ENCODE data around the gene NOTO. TPM values are rescaled to one million over a fixed set of nuclear protein-coding genes. Genes with fewer than 3 reads are reported as not detected.

The NOTO gene
- polyA plus RNA-seq, 1 donor from 2014 or later: not detected

GRCh38 chr2:73215254-73215653, 12.9 kb downstream of the NOTO start:
- Histone ChIP-seq H3K9ac (ENCODE audit: low read length) (no peak overlapping the region), H3K9me3 (ENCODE audit: low read length) (no peaks in the 10 kb centered on the region), H3K27ac (ENCODE audit: low read length) (no peak overlapping the region), H3K4me2 (ENCODE audit: low read length) (peak overlapping the region; percentile 98), H4K20me1 (ENCODE audit: insufficient read depth) (no peaks in the 10 kb centered on the region), H3K36me3 (ENCODE audit: insufficient read depth, low read length) (peaks cover 6% of the 10 kb centered on the region), H3F3A (ENCODE audit: insufficient read depth, low read length, poor library complexity, severe bottlenecking) (no peaks in the 10 kb centered on the region), H3K9me2 (ENCODE audit: insufficient read depth, low read length) (no peaks in the 10 kb centered on the region), H3K4me3 (ENCODE audit: low read length) (peak overlapping the region; percentile 97), H2AFZ (ENCODE audit: low read depth, low read length) (no peak overlapping the region), H3K27me3 (ENCODE audit: insufficient read depth, low read depth, low read length) (no peaks in the 10 kb centered on the region), H3K79me2 (replicated peaks; ENCODE audit: insufficient read depth, low read length) (no peaks in the 10 kb centered on the region)
- no peak for TF ChIP-seq EP300 (conservative IDR thresholded peaks at IDR 0.05; ENCODE audit: poor library complexity, severe bottlenecking)
- TF ChIP-seq RAD21 (conservative IDR thresholded peaks at IDR 0.05): no peak
- no peak for TF ChIP-seq POLR2AphosphoS5 (IDR thresholded peaks at IDR 0.05)
- TF ChIP-seq CTCF (IDR thresholded peaks at IDR 0.05; ENCODE audit: poor library complexity, severe bottlenecking): no peak
- TF ChIP-seq REST (IDR thresholded peaks at IDR 0.05; ENCODE audit: borderline replicate concordance): no peak
- no peak for TF ChIP-seq SMC3 (conservative IDR thresholded peaks at IDR 0.05; ENCODE audit: poor library complexity)
- TF ChIP-seq TAF1 (IDR thresholded peaks at IDR 0.05; ENCODE audit: low read depth): no peak
- TF ChIP-seq EZH2 (IDR thresholded peaks at IDR 0.05; ENCODE audit: borderline replicate concordance, insufficient read depth, low read length, poor library complexity, severe bottlenecking): no peak
- TF ChIP-seq MXI1 (conservative IDR thresholded peaks at IDR 0.05; ENCODE audit: poor library complexity, severe bottlenecking): no peak

- no peaks in the 10 kb centered on the region for H3F3A ChIP-seq (ENCODE audit: insufficient read depth, low read length, poor library complexity, severe bottlenecking)
- H3K9me3 ChIP-seq (ENCODE audit: low read length): no peaks in the 10 kb centered on the region
Observed at GRCh38 chr2:73217160-73217559, 14.8 kb downstream of the NOTO start.

More at GRCh38 chr2:73217160-73217559, 14.8 kb downstream of the NOTO start:
- Histone ChIP-seq H3K79me2 (replicated peaks; ENCODE audit: insufficient read depth, low read length) (no peaks in the 10 kb centered on the region), H3K27ac (ENCODE audit: low read length) (no peak overlapping the region), H3K36me3 (ENCODE audit: insufficient read depth, low read length) (peaks cover 6% of the 10 kb centered on the region), H3K4me2 (ENCODE audit: low read length) (no peak overlapping the region), H3K4me3 (ENCODE audit: low read length) (no peak overlapping the region), H2AFZ (ENCODE audit: low read depth, low read length) (no peak overlapping the region), H3K27me3 (ENCODE audit: insufficient read depth, low read depth, low read length) (no peaks in the 10 kb centered on the region), H4K20me1 (ENCODE audit: insufficient read depth) (no peaks in the 10 kb centered on the region), H3K9me2 (ENCODE audit: insufficient read depth, low read length) (no peaks in the 10 kb centered on the region), H3K9ac (ENCODE audit: low read length) (no peak overlapping the region)
- TF ChIP-seq CTCF (IDR thresholded peaks at IDR 0.05; ENCODE audit: poor library complexity, severe bottlenecking) (no peak), TAF1 (IDR thresholded peaks at IDR 0.05; ENCODE audit: low read depth) (no peak), POLR2AphosphoS5 (IDR thresholded peaks at IDR 0.05) (no peak), EP300 (conservative IDR thresholded peaks at IDR 0.05; ENCODE audit: poor library complexity, severe bottlenecking) (no peak), RAD21 (conservative IDR thresholded peaks at IDR 0.05) (no peak), REST (IDR thresholded peaks at IDR 0.05; ENCODE audit: borderline replicate concordance) (no peak), EZH2 (IDR thresholded peaks at IDR 0.05; ENCODE audit: borderline replicate concordance, insufficient read depth, low read length, poor library complexity, severe bottlenecking) (no peak)
